ENCODE measurements around the gene RHOG. TPM values are rescaled to one million over a fixed set of nuclear protein-coding genes. Genes with fewer than 3 reads are reported as not detected.

RHOG gene
- total and polyA plus RNA-seq, 8 donors: 9.0 to 27.5 (median 14.0) TPM

- no peak for DNase-seq
- no peaks in the 10 kb centered on the region for H3K27me3 ChIP-seq
- peaks cover 9 to 32% (median 30%) of the 10 kb centered on the region in 3 donors for H3K4me1 ChIP-seq
- intact Hi-C loops (cut with DNase I): no loop called here
- ATAC-seq: no peak
- H3K9me3 ChIP-seq: no peaks in the 10 kb centered on the region
- TF ChIP-seq CTCF (IDR thresholded peaks at IDR 0.05): no peak
- no peak for FAIRE-seq
- H3K4me3 ChIP-seq: no peak overlapping the region
- H3K27ac ChIP-seq: no peak overlapping the region
- no peaks in the 10 kb centered on the region for H3K36me3 ChIP-seq
Measured at GRCh38 chr11:3882655-3883054, 41.9 kb upstream of the RHOG start.

- 68 to 89% methylated on average over 3 of the region's 3 CpGs for WGBS, 2 donors
Measured at GRCh38 chr11:3880724-3881123, 40.0 kb upstream of the RHOG start.

DNA sequence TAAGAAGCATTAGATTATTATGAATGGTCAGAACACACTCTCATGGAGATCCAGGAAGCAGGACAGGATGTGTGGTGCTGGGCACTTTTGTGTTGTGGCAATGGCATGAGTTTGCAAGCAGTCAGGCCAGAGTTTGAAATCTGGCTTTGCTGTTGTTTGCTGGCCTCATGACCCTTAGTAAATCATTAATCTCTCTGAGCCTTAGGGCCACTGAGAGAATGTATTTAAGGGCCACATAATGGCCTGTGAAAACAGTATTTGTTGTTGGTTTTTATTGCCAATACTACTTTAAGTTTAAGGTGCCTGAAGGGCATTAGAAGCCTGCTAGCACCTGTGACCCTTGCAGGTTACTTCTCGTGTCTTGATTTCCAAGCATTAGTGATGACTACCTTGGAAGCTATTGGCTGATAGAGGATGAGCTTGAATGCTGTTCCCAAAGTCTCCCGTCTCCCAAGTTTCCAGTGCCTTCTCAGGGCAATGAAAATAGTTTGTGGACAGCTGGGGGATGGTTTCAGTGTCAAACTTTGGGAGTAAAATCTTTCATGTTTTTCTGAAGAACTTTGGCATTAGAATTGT lies 39.3 kb upstream of the RHOG start:
- TF ChIP-seq CTCF (IDR thresholded peaks at IDR 0.05): no peak
- Histone ChIP-seq H3K4me3 (no peak overlapping the region), H3K36me3 (no peaks in the 10 kb centered on the region), H3K27me3 (no peaks in the 10 kb centered on the region), H3K9me3 (no peaks in the 10 kb centered on the region), H3K27ac (peak overlapping the region in 3 of 4 donors; percentile 16 to 74 (median 73)), H3K4me1 (peaks cover 17 to 40% (median 36%) of the 10 kb centered on the region in 3 donors)
- DNase-seq: peak in 2 of 6 donors; percentile 20 to 40
- no peak for FAIRE-seq
- 33 to 34% methylated on average over 2 of the region's 2 CpGs for WGBS, 2 donors
- peak; percentile 81 to 91 (median 90) for ATAC-seq
- intact Hi-C loops (cut with DNase I): no loop called here

More at GRCh38 chr11:3880724-3881123, 40.0 kb upstream of the RHOG start:
- Histone ChIP-seq H3K4me1 (peaks cover 17 to 40% (median 36%) of the 10 kb centered on the region in 3 donors), H3K27ac (peak overlapping the region in 2 of 4 donors; percentile 73 to 74), H3K9me3 (no peaks in the 10 kb centered on the region), H3K4me3 (no peak overlapping the region), H3K36me3 (no peaks in the 10 kb centered on the region), H3K27me3 (no peaks in the 10 kb centered on the region)
- DNase-seq: no peak
- intact Hi-C loops (cut with DNase I): no loop called here
- FAIRE-seq: no peak
- ATAC-seq: peak; percentile 26 to 59 (median 33)
- TF ChIP-seq CTCF (IDR thresholded peaks at IDR 0.05): no peak

DNA sequence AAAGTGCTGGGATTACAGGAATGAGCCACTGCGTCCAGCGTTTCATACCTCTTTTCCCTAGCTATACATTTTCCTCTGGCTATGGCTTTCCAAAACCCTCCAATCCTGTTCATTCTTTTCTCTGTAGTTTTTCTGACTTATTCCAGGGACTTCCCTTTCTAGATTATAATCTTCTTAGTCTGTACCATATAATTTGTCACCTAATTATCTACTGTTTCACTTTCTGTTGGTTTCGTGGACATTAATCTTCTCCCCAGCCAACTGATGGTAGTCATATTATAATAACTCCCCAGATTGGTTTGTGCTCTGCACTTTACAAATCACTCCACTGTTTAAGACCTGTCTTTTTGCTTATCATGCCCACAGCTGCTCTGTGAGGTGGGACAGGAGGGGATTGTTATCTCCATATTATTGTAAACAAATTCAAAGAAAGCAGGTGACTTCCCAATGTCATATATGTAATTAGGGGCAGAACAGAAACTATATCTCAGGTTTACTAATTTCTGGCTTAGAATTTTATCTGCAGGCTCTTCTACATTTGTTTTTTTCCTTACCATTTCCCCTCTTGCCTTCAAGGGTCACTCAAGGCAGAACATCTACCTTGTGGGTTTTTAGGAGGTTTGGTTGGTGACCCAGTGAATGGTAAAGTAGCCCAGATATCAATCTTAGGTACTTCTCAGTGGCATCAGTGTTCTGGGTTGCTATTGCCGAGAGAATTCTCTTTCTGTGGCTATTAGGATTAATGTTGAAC lies 38.6 kb upstream of the RHOG start:
- intact Hi-C loops (cut with DNase I): no loop called here
- Histone ChIP-seq H3K36me3 (no peaks in the 10 kb centered on the region), H3K4me1 (peaks cover 17 to 40% (median 36%) of the 10 kb centered on the region in 3 donors), H3K4me3 (no peak overlapping the region), H3K9me3 (no peaks in the 10 kb centered on the region), H3K27ac (peak overlapping the region in 3 of 4 donors; percentile 16 to 74 (median 73)), H3K27me3 (no peaks in the 10 kb centered on the region)
- DNase-seq (no peak), FAIRE-seq (no peak), ATAC-seq (peak in 2 of 4 donors; percentile 8 to 15)
- TF ChIP-seq CTCF (IDR thresholded peaks at IDR 0.05): no peak
- 32 to 40% methylated on average over 3 to 4 of the region's 4 CpGs for WGBS, 2 donors

- Histone ChIP-seq H3K9me3 (no peaks in the 10 kb centered on the region), H3K27ac (peak overlapping the region in 3 of 4 donors; percentile 6 to 61 (median 12)), H3K4me1 (peaks cover 17 to 40% (median 36%) of the 10 kb centered on the region in 3 donors), H3K36me3 (no peaks in the 10 kb centered on the region), H3K4me3 (no peak overlapping the region), H3K27me3 (no peaks in the 10 kb centered on the region)
- no peak for TF ChIP-seq CTCF (IDR thresholded peaks at IDR 0.05)
- intact Hi-C loops (cut with DNase I): no loop called here
- FAIRE-seq: no peak
- no peak for ATAC-seq
- no peak for DNase-seq
Measured at GRCh38 chr11:3878258-3878584, 37.5 kb upstream of the RHOG start.
